NCI-H1694 (cell line): ENCODE data around the gene HAVCR2.
A peak's percentile ranks its signal among the peaks of the same experiment; 100 is the strongest.
"Not testable (repeated sequence)": the region's sequence is repeated elsewhere in the genome, so short reads cannot be mapped to it uniquely, and the experiment has no call there.

Experiments
- DNase-seq: peaks from one replicate; lab custom pipeline; 2025; lab: John Stamatoyannopoulos, UW

Gene HAVCR2

GRCh38 chr5:157088342-157088990, 20.4 kb downstream of the HAVCR2 start:
- DNase-seq: no peak

- no peak for DNase-seq
Observed at GRCh38 chr5:157086751-157087359, 22.0 kb downstream of the HAVCR2 start.

GRCh38 chr5:157085930-157086329, 22.9 kb downstream of the HAVCR2 start:
- DNase-seq: no peak

GRCh38 chr5:157080286-157080685, 28.6 kb downstream of the HAVCR2 start:
- DNase-seq: no peak

- no peak for DNase-seq
Observed at GRCh38 chr5:157076558-157076957, 32.3 kb downstream of the HAVCR2 start.

GRCh38 chr5:157072508-157072907, 36.3 kb downstream of the HAVCR2 start:
- DNase-seq: no peak

- no peak for DNase-seq
Observed at GRCh38 chr5:157069949-157070348, 38.9 kb downstream of the HAVCR2 start.

GRCh38 chr5:157068785-157069184, 40.1 kb downstream of the HAVCR2 start:
- DNase-seq: no peak

- DNase-seq: no peak
Observed at GRCh38 chr5:157068339-157068738, 40.5 kb downstream of the HAVCR2 start.

- DNase-seq: no peak
Observed at GRCh38 chr5:157067005-157067404, 41.8 kb downstream of the HAVCR2 start.

- no peak for DNase-seq
Observed at GRCh38 chr5:157066080-157066479, 42.8 kb downstream of the HAVCR2 start.

GRCh38 chr5:157063776-157064430, 44.9 kb downstream of the HAVCR2 start:
- DNase-seq: no peak

- DNase-seq: no peak
Observed at GRCh38 chr5:157059891-157060290, 49.0 kb downstream of the HAVCR2 start.

GRCh38 chr5:157059093-157059539, 49.7 kb downstream of the HAVCR2 start, which contains the start of gene HAVCR1:
HAVCR1 (minus strand) TSS chr5:157059116; CDS start chr5:157057943, 1,173 bp downstream.
- DNase-seq: no peak

- DNase-seq: no peak
Observed at GRCh38 chr5:157057459-157058370, 51.1 kb downstream of the HAVCR2 start.

- not testable (repeated sequence) for DNase-seq
Observed at GRCh38 chr5:157056848-157057247, 52.0 kb downstream of the HAVCR2 start.

GRCh38 chr5:157051604-157052245, 57.1 kb downstream of the HAVCR2 start:
- no peak for DNase-seq

- no peak for DNase-seq
Observed at GRCh38 chr5:157050050-157050449, 58.8 kb downstream of the HAVCR2 start.

GRCh38 chr5:157049605-157050004, 59.2 kb downstream of the HAVCR2 start:
- no peak for DNase-seq

- DNase-seq: no peak
Observed at GRCh38 chr5:157047898-157048297, 60.9 kb downstream of the HAVCR2 start.

- DNase-seq: not testable (repeated sequence)
Observed at GRCh38 chr5:157047016-157047415, 61.8 kb downstream of the HAVCR2 start.

- DNase-seq: peak; percentile 11
Observed at GRCh38 chr5:157046041-157046440, 62.8 kb downstream of the HAVCR2 start.
